ENCODE results near the gene DRC7.
"Not testable (repeated sequence)": the region's sequence is repeated elsewhere in the genome, so short reads cannot be mapped to it uniquely, and the experiment has no call there.

DRC7 gene

DNA sequence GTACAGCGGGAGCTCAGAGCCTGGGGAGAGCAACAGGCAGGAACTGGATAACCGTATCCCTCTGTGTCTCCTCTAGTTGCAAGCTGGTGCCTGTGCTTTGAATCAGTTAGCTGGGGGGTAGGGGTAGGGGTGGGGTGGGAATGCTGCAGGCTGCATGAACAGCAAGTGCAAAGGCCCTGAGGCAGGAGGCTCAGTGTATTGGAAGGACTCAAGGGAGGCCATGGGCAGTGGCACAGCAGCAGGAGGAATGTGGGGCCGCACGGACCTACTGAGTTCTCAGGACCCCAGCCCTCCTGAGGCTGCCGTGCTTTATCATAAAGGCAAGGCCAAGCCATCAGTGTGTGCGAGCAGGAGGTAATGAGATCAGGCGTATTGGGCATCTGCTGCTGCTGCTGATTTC lies 44.2 kb downstream of the DRC7 start:
- no peak for DNase-seq

DNA sequence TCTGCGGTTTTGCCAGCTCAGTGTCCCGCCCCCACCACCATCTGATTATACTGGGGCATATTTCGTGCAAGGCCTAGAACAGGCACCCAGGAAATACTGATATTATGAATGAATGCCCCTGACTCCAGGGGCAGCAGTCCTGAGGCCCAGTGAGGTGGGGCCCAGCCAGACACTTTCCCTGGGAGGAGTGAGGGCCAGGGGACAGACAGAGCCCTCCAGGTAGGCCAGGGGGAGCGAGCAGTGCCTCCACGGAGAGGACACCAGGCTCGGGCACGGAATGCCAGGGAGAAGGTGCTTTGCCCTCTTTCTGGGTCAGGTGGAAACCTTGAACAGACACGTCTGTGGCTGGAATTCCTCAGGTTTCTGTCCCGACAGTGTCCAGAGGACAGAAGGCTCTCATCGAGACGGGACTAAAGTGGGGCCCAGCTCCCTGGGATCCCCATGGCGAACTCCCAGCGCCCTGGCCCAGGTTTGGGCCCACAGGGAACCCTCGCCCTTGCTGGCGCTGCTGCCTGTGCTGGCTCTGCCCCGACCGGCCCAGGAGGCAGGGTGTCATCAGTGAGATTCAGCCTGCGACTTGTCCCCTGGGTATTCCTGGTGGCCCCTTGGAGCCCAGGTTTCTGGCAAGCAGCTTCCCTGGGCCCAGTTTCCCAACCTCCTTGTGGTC lies 45.3 kb downstream of the DRC7 start:
- DNase-seq: no peak

- DNase-seq: no peak
Measured at GRCh38 chr16:57740423-57741071, 45.9 kb downstream of the DRC7 start.

GRCh38 chr16:57741660-57742191 lies 47.1 kb downstream of the DRC7 start:
- DNase-seq: no peak

DNA sequence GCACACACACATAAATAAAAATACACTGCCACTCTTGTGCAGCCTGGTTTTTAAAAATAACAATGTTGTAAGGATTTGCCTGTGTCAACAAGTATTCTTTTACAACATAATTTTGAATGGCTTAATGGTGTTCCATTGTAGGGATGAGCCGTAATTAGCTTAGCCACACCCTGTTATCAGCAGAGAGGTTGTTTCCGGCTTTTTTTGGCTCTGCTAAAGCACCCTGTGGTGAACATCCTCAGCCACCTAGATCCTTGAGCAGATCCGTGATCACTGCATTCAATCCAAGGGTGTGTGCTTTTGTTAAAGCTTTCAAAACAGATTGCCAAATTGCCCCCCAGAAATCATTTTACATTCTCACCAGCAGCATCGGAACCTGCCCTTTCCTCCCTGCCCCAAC lies 47.9 kb downstream of the DRC7 start:
- DNase-seq: no peak

GRCh38 chr16:57743458-57743857 lies 48.9 kb downstream of the DRC7 start:
- DNase-seq: no peak

GRCh38 chr16:57743886-57744641 lies 49.5 kb downstream of the DRC7 start:
- no peak for DNase-seq

DNA sequence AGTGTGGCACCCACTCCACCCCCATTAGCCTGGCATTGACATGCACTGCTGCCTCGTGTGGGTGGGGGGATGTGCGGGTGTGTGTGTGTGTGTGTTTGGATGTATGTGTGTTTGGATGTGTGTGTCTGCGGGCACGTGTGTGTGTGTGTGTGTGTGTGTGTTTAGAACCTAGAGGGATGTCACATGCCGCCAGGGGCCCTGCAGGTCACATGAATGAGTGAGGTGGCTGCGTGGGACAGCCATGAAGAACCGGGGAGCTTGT lies 50.0 kb downstream of the DRC7 start:
- no peak for DNase-seq

DNA sequence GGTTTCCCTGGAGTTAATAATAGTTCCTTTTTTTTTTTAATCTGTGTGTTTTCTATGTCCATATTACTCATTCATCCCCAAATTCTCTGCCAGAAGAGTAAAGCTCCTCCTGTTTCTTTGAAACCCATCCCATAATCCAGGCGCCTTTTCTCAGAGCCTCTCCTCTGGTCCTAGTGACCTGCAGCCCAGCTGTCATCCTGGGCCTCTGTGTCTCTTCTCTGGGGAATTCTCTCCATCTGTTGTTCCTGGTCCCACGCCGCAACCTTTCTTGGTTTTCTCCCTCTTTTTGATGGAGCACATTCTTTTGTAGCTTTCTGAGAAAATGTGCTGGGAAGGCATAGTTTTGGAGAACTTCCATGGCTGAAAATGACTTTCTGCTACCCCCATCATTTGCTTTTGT lies 51.2 kb downstream of the DRC7 start:
- no peak for DNase-seq

DNA sequence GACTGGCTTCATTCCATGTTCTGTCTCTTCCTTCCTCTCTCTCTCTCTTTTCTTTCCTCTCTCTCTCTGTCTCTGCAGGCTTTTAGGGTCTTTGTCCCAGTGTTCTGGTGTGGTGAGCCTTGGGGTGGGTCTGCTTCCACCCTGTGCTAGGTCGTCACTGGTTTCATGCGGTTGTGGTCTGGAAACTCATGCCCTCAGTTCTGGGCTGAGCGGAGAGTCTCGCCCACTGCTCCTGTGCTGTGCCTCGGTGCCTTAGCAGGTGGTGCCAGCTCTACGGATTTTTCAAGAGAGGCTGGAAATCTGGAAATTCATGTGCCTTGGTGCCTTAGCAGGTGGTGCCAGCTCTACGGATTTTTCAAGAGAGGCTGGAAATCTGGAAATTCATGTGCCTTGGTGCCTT lies 51.7 kb downstream of the DRC7 start:
- DNase-seq: not testable (repeated sequence)

DNA sequence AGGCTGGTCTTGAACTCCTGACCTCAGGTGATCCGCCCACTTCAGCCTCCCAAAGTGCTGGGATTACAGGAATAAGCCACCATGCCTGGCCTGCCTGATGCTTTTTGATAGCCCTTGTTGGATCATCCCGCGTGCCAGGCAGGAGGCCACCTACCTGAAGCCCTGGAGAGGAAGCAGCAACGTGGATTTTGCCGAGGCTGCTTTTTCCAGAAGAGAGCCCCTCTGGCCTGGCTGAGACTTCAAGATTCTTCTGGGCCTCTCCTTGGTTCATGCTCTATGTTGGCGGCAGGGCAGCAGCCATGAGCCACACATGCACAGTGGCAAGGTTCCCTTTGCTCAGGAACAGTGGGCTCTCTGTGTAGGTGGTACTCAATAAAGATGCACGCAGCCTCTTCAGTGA lies 52.5 kb downstream of the DRC7 start:
- DNase-seq: no peak

DNA sequence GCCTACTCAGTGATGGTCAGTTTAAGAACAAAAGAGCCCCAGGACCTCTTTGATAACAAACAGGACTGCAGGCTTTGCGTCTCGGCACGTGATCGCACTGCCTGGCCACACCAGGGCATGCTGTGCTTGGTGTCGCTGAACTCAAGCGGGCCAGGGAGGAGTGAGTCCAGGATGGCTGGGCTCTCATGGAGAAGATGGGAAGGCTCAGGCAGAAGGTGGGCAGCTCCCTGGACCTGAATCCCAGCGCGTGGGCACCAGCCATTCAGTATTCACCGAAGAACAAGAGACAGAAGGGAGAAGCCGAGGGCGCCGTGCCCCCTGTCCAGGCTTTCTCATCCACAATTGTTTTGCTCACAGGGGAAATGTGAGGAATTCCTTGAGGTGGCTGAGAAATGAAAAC lies 52.9 kb downstream of the DRC7 start:
- DNase-seq: no peak

DNA sequence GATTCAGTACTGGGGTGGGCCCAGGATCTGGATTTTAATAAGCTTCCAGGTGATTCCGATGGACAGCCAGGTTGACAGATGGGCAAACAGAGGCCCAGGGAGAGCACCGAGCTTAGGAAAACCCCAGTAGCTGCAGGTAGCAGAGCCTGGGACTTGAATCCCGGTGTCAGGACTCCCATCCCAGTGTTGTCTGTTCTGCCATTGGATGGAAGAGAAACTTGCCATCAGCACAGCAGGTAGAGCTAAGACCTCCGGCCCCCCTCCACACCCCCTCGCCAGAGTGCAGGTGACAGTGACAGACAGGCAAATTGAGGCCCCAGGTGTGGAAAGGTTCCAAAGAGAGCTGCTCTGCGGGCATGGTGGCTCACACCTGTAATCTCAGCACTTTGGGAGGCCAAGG lies 53.4 kb downstream of the DRC7 start:
- no peak for DNase-seq

DNA sequence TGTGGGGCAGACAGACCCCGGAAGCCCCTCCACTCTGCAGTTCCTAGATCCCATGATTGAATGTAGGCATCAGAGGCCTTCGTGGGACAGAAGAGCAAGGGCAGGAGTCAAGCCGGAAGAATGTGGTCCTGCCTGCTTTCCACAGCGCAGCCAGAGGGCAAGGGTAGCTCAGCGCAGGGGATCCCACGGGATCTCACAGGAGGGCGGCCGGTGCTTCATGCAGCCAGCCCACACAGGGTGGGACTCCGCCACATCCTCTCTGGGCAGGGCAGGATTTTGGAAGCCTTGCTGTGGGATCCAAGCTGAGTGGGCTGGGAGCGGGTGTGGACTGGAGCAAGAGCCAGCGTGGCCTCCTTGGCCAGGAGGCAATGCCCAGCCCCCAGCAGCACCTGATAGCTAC lies 54.0 kb downstream of the DRC7 start:
- no peak for DNase-seq

GRCh38 chr16:57749101-57749692 lies 54.6 kb downstream of the DRC7 start:
- no peak for DNase-seq

- DNase-seq: no peak
Measured at GRCh38 chr16:57749856-57750452, 55.3 kb downstream of the DRC7 start.

- DNase-seq: no peak
Measured at GRCh38 chr16:57750796-57751538, 56.4 kb downstream of the DRC7 start.

- no peak for DNase-seq
Measured at GRCh38 chr16:57751539-57752202, 57.1 kb downstream of the DRC7 start.

- DNase-seq: no peak
Measured at GRCh38 chr16:57752203-57752580, 57.6 kb downstream of the DRC7 start.

GRCh38 chr16:57752581-57753447 lies 58.2 kb downstream of the DRC7 start:
- DNase-seq: no peak
